HFFc6 (cell line): ENCODE results near the gene ASTN2. TPM values are rescaled to one million over a fixed set of nuclear protein-coding genes. Genes with fewer than 3 reads are reported as not detected.

Experiments
- DNase-seq: peaks from one replicate; pipeline ENCODE4 v3.0.0-alpha.2; 2018
- H3K27ac Mint-ChIP-seq: 2 replicates; pipeline ENCODE4 v1.8.0; 2020; ENCODE audit warnings: mild to moderate bottlenecking, mixed read lengths
- H3K27me3 Mint-ChIP-seq: 2 replicates; pipeline ENCODE4 v1.8.0; 2021; ENCODE audit warnings: mild to moderate bottlenecking, moderate library complexity, mixed read lengths; ENCODE audit not compliant: insufficient read depth
- H3K36me3 Mint-ChIP-seq: 2 replicates; pipeline ENCODE4 v1.8.0; 2021; ENCODE audit warnings: low read depth, mixed read lengths
- H3K4me1 Mint-ChIP-seq: 2 replicates; pipeline ENCODE4 v1.8.0; 2020; ENCODE audit warnings: low read depth, mixed read lengths
- H3K4me3 Mint-ChIP-seq: 2 replicates; pipeline ENCODE4 v1.8.0; 2020; ENCODE audit warnings: mild to moderate bottlenecking, moderate library complexity, mixed read lengths
- H3K9me3 Mint-ChIP-seq: 2 replicates; pipeline ENCODE4 v1.8.0; 2020; ENCODE audit warnings: mild to moderate bottlenecking, mixed read lengths
- total RNA-seq, 6 experiments: library from RNA; stranded (reverse); fragmentation: NEBNext Ultra II Directional; extraction: Animal tissue kit (Norgen Biotek cat#: 25700); gene quantifications; 2 replicates in 1 of 6; 3 replicates in 5 of 6; pipeline ENCODE4 v1.2.3, GENCODE V29; 2021
- TF ChIP-seq, protein P1 (sequence below): fragments of 200-600 bp; sonication (generic); IDR thresholded peaks from 2 replicates; pipeline ENCODE4 v1.5.0; 2021; ENCODE audit warnings: antibody characterized with exemption, mild to moderate bottlenecking

The ASTN2 gene
- total RNA-seq, 6 experiments from 2014 or later: 7.3 to 9.7 (median 8.3) TPM

DNA sequence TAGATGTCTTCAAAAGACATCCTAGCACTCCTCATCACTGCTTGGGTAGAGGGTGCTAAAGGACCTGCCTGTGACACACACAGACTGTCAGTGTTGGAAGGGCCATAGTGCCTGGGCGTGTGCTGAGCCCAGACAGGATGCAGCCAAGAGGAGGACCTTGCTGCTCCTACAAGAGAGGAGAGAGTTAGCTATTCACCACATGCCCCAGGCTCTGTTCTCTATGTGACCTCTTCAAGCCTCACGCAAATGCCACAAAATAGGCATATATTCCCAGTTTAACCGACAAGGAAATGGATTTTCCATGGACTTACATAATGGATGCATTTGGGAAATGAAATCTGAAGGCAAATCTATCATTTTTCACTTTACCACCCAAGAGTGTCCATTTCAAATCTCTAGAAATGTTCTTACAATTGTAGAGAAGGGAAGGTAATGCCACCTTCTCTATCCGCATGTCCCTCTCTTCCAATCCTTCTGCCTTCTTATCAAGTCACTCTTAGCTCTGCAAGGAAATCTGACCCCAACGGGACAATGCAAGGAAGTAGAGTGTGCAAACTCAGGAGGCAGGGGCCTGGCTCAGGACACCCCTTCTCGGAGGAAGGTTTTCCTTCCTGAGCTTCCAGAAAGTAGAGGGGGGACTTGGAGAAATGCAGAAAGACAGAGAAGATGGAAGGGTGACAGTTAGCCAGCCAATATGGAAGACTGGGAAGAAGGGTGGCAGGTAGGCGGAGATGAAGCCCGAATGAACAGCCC, 678.3 kb downstream of the ASTN2 start:
- H3K36me3 Mint-ChIP-seq: no peaks in the 10 kb centered on the region
- peaks cover 8% of the 10 kb centered on the region; the same call in 1 of the 2 replicates for H3K4me1 Mint-ChIP-seq
- DNase-seq: no peak
- H3K27ac Mint-ChIP-seq: no peak overlapping the region
- H3K4me3 Mint-ChIP-seq: no peak overlapping the region
- TF ChIP-seq, protein P1, sequence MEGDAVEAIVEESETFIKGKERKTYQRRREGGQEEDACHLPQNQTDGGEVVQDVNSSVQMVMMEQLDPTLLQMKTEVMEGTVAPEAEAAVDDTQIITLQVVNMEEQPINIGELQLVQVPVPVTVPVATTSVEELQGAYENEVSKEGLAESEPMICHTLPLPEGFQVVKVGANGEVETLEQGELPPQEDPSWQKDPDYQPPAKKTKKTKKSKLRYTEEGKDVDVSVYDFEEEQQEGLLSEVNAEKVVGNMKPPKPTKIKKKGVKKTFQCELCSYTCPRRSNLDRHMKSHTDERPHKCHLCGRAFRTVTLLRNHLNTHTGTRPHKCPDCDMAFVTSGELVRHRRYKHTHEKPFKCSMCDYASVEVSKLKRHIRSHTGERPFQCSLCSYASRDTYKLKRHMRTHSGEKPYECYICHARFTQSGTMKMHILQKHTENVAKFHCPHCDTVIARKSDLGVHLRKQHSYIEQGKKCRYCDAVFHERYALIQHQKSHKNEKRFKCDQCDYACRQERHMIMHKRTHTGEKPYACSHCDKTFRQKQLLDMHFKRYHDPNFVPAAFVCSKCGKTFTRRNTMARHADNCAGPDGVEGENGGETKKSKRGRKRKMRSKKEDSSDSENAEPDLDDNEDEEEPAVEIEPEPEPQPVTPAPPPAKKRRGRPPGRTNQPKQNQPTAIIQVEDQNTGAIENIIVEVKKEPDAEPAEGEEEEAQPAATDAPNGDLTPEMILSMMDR: no peak
- peaks cover 7% of the 10 kb centered on the region; the same call in 1 of the 2 replicates for H3K27me3 Mint-ChIP-seq
- H3K9me3 Mint-ChIP-seq: no peaks in the 10 kb centered on the region

DNA sequence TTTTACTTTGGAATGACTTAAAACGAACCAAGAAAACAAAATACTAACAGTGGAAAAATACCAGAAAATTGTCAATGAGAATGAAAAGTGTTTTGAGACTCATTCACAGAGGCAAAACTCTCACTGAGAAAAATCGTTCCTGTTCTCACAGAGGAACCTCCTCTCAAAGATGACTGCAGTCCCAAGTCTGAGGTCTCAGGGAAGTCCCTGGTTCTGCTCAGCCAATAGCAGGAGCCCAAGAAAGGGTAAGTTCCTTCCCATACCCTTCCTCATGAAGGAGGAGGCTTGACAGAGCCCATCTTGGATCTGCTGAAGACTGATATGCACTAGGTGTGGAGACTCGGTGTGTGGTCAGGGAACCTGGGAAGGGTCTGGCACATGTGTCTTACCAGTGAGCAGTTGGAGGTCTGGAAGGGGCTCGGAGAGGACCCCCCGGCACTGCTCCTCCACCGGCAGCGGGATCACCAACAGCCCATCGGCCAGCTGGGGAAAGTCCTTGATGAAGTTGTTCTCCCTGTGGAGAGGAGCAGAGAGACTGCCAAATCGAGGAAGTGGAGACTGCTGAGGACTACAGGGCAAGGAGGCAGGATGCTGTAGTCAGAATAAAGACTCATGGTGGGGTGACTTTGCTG, 681.7 kb downstream of the ASTN2 start:
- Mint-ChIP-seq H3K9me3 (no peaks in the 10 kb centered on the region), H3K27me3 (peaks cover 5% of the 10 kb centered on the region), H3K27ac (no peak overlapping the region), H3K4me3 (no peak overlapping the region), H3K36me3 (no peaks in the 10 kb centered on the region), H3K4me1 (peaks cover 8% of the 10 kb centered on the region; the same call in 1 of the 2 replicates)
- TF ChIP-seq, protein P1: no peak
- DNase-seq: no peak

DNA sequence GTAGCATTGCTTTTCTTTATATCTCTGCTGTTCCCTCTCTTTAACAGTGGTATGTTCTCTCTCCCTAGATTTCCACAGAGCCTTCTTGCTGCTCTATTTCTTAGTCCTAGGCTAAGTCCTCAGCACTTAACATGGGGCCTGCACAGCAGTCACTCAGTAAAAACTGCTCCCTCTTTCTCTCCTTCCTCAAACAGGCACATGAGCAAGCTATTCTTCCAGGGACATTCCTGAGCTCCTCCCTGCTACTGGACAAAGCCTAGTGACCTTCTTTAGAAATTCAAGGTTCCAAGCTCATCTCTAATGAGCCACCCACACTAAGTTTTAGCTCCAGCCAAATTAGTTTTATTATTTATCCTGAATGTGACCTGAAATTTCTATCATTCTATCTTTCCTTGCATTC, 688.3 kb downstream of the ASTN2 start:
- no peak overlapping the region for H3K4me3 Mint-ChIP-seq
- no peaks in the 10 kb centered on the region for H3K4me1 Mint-ChIP-seq
- DNase-seq: no peak
- H3K27me3 Mint-ChIP-seq: peaks cover 1% of the 10 kb centered on the region
- no peaks in the 10 kb centered on the region for H3K9me3 Mint-ChIP-seq
- TF ChIP-seq, protein P1: no peak
- H3K27ac Mint-ChIP-seq: no peak overlapping the region
- H3K36me3 Mint-ChIP-seq: no peaks in the 10 kb centered on the region

DNA sequence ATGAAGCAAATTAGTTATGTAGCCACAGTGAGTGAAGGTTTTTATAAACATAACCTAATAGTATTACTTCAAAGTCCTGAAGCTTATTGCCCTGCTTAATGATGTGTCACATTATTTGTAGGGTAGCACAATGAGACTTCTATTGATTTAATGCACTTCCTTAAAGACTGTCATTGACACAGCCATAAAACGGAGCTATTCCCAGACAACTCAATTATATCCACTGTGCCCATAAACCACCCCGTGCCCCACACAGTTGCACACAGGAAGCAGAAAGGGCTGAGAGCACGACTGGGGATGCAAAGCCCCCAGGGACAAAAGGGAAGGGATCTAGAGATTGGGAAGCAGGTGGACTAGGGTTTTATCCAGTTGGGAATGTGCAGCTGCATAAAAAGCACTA, 690.7 kb downstream of the ASTN2 start:
- no peaks in the 10 kb centered on the region for H3K4me1 Mint-ChIP-seq
- H3K27me3 Mint-ChIP-seq: peaks cover under 1% of the 10 kb centered on the region
- no peaks in the 10 kb centered on the region for H3K9me3 Mint-ChIP-seq
- H3K27ac Mint-ChIP-seq: no peak overlapping the region
- DNase-seq: no peak
- no peaks in the 10 kb centered on the region for H3K36me3 Mint-ChIP-seq
- no peak overlapping the region for H3K4me3 Mint-ChIP-seq
- TF ChIP-seq, protein P1: no peak

DNA sequence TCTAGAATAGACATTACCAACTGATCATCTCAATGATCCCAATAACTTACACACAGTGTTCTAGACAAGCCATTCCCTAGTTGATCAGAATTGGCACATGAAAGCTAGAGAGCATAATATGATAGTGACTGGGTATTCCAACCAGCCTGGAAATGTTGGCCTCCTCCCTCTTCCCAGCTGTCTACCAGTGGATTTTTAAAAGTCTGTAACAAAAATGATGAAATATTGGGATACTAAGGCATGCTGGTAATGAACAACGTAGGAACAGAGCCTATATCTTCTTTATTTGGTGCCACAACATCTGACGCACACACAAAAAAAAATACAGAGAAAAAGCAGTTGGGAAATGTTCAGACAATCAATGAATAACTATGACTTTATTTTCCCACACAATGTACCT, 692.9 kb downstream of the ASTN2 start:
- no peak overlapping the region for H3K4me3 Mint-ChIP-seq
- no peaks in the 10 kb centered on the region for H3K9me3 Mint-ChIP-seq
- peaks cover 15% of the 10 kb centered on the region for H3K4me1 Mint-ChIP-seq
- H3K27me3 Mint-ChIP-seq: peaks cover 2% of the 10 kb centered on the region; the same call in 1 of the 2 replicates
- no peak overlapping the region for H3K27ac Mint-ChIP-seq
- TF ChIP-seq, protein P1: no peak
- H3K36me3 Mint-ChIP-seq: no peaks in the 10 kb centered on the region
- DNase-seq: no peak
